Activated CD4-positive, alpha-beta T cell treated with anti-CD3 and anti-CD28 coated beads, Interleukin-2, amount 50 U/mL, for 24 hours (primary cell): Measurements from ENCODE around the gene ANXA11.

Experiments
- DNase-seq, 2 donors: peaks; one replicate each; pipeline ENCODE4 v3.0.0-alpha.2; 2020; ENCODE audit warnings: low read depth in 1 of 2, low spot score in 1 of 2

Gene ANXA11

DNA sequence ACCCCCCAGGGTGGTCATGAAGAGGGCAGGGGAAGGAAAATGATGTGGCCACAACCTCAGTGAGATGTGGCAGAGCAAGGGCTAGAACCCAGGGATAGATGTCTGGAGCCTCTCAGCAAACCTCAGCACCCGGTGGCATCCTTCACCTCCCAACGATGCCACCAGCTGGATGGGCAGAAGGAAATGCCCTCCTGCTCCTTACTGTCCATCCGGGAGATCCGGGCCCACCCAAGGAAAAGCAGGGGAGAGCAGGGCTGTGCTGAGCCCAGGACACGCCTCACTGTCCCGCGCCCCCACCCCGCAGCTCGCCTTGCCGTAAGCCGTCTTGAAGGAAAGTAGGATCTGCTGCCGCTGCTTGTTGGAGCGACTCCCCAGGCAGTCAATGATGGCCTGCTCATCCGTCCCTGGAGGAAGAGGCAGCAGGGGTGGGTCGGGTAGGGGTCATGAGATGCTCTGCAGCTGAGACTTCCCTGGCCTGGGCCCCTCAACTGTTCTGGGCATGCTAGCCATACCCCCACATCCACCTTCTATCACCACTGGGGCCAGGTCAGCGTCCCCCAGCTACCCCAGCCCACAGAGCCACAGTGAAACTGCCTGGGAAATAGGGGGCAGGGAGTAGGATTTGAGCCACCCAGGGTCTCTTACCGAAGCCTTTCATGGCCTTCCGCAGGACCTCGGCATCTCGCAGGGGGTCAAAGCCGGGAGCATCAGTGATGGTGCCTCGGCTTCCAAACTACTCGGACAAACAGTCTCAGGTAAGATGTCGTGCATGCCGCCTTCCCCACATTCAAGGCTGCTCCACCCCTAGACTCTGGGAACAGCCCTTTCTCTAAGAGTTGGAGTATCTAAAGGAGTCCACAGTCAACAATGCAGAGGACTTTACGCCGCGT is 38.5 kb downstream of the ANXA11 start:
- DNase-seq = no peak

DNA sequence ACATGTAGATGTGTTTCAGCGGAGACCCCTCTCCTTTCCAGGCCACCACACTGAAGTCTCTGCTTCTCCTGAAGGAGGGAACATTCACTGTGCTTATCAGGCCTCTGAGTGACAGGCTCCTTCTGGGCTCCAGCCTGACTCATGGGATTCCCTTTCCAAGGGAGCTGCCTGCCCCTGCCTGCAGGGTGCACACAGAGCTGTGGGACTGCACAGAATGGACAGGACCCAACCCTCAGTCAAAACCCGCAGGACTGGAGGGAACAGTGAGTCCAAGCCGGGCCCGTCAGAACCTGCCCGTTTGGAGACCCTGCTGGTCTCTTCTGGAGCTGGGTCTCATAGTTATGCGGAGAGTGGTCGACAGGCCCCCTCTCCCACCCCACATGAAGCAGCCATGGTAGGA is 40.2 kb downstream of the ANXA11 start:
- DNase-seq = no peak

DNA sequence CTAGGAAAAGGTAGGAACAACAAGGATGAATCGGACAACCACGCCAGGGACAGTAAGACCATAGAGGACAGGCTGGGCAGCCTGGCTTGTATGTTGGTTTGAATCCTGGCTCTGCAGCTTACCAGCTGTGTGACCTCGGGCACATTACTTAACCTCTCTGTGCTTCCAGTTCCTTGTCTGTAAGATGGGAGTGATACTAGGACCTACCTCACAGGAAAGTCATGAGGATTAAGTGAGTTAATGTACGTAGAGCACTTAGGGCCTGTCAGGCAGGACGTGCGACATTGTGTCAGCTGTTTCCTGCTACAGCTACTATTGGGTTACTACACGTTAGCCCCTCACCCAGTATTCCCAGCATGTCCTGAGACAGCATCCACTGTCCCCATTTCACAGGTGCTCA is 40.7 kb downstream of the ANXA11 start:
- no peak for DNase-seq

DNA sequence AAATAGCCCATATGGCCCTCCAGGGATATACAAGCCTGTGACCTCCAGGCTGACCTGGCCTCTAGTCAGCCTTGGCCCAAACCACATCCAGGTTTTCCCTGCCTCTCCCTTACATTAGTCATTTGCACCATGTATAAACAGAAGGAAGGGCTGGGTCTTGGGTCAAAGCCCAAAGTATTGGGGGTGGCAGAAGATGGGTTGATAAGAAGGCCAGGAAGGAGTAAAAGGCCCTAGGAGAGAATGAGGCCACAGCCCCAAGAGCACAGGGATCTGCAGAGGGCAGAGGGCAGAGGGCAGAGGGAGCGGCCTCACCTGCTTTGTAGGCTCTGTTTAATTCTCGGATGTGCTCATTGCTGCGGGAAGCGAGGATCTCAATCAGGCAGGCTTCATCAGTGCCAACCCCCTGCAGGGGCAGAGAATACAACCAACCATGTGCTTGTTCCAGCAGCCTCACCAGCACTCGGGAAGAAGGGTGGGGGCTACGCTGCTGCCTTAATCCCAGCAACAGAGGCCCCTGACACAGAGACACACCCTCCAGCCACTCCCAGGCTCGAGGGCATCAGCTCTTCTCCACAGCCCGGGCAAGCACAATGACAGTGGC is 41.5 kb downstream of the ANXA11 start:
- no peak for DNase-seq

DNA sequence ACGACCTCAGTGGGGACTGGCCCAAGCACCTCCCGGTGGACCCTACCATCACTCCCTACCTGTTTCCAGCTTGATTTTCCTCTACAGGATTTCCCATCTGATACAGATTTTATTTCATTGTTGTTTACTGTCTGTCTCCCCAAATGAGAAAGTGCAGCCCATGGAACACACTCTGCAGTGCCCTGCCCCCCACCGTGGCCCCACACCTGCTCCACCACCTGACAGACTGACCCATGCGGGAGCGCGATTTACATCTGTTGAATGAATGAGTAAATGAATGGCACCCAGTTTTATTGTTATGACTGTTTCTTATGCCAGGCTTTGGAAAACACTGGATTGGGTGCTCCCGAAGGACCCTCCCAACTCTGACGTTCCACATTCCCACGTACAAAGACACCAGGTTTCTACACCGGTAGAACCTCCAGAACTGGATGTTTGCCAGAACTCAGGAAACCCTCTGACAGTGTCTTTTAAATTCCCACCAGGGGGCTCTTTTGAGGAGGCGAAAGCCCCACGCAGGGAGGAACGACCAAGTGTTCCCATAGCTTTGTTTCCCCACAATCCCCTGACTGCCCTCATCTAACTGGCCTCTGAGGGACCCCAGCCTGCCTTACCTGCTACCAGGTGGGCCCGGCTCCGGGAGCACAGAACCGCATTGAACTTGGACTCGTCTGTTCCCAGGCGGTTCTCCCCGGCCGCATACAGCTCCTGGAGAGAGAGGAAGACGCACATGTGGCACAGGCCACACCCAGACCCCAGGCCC is 43.8 kb downstream of the ANXA11 start:
- DNase-seq = no peak

DNA sequence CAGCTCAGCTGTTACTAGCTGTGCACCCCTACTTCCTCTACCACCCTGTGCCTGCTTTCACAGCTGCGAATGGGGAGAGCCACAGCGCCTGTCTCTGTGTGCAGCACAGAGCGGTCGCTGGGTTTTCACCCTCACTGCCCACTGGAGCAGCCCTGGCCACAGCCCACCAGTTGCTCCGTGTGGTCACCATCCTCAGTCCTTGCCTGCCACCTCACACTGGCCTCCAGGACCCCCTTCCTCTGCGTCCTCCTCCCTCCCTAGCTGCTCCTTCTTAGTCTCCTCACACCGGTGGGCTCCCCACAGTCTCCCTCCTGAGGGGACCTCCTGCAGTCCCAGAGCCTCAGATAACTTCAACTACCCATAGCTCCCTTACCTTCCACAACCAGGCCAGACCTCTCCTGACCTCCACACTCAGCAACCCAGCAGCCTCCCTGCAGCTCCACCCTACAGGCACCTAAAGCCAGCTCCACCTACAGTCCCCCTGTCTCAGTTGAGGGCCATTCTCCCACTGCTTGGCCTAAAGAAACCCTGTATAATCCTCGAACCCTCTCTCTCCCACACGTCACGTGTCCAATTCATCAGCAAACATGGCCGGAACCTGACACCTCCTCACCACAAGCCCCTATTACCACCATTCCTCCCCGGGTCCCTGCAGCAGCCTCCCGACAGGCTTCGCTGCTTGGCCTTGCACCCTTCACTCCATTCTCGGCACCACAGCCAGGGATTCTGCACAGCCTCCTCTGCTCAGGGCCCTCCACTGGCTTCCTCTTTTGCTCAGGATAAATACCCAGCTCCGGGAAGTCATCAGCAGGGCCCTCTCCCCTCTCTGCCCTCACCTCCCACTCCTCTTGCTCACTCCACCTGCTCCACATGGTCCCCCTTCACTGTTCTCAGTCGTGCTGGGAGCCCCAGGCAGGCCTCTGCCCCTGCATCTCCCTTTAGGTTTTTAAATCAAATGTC is 44.7 kb downstream of the ANXA11 start:
- DNase-seq = no peak

DNA sequence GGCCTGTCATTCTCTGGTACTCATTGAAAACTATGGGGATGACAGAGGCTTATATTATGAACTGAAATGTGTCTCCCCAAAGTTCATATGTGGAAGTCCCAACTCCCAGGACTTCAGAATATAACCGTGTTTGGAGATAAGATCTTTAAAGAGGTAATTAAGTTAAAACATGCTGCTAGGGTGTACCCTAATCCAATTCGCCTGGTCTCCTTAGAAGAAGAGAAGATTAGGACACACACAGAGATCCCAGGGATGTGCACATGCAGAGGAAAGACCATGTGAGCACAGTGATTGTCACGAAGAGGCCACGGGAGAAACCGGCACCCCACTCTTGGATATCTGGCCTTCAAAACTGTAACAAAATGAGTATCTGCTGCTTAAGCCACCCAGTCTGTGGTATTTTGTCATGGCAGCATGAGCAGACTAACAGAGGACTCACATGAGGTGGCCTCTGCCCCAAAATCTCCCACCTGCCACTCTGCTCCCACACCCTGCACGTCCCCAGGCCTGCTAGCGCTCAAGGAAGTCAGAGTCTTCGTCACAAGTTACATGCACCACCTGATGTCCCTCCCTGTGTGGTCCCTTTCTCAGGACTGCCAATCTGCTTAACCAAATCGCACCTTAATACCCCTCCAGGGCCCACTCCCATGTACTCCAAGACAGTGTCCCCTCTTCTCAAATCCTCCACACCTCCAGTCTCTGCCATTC is 46.0 kb downstream of the ANXA11 start:
- no peak for DNase-seq

DNA sequence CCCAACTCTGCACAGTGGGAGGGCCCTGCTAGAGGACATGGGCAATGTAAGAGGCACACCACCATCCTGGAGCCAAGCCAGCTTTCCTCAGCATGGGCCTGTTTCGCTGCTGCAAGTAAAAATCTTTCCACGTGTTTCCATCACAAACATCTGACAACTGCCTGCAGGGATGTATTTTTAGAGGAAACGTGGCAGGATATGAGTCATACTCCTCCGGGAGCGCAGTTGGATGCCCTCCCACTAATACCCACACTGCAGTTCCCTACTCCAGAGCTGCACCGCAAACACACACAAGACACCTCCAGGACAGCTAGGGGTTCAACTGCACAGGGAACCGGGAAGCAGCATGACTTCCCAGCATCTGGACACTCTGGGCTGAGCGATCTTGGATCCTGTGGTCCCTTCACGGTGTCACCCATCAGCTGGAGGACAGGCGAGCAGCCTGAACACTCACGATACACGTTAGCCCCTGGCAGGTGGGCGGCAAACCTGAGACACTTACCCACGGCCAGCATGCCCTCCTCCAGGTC is 46.7 kb downstream of the ANXA11 start:
- DNase-seq = no peak

DNA sequence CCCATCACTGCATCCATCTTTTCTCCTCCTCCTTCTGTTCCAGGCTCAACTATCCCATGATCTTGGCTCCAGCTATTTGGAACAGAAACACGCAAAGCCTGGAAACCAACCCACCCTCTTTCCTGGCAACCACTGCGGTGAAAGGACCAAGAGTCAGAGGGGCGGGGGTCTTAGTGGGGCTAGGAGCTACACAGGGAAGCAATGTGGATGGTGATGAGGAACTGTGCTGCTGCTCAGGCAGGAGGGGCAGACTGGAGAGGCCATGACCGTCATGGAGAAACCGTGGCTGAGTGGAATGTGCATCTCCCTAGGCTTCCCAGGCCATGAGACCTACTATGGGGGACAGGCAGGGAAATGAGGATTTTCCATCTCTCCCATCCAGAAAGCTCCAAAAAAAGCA is 47.2 kb downstream of the ANXA11 start:
- no peak for DNase-seq

DNA sequence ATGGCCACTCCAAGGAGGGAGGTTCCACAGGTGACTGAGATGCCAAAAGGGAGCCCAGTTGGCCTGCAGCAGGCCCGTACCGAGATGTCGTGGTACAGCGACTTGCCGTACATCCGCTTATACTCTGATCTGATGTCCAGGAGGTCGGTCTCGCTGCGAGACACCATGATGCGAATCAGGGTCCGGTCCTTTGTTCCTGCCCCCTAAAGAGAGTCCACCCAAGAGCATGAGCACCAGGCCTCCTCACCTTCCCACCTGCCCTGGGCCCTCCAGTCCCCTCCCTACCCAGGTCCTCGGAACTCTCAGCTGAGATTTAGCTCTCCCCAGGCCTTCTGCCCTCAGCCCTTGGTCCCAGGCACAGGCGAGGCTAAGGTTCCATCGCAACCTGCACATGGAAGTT is 47.8 kb downstream of the ANXA11 start:
- no peak for DNase-seq

DNA sequence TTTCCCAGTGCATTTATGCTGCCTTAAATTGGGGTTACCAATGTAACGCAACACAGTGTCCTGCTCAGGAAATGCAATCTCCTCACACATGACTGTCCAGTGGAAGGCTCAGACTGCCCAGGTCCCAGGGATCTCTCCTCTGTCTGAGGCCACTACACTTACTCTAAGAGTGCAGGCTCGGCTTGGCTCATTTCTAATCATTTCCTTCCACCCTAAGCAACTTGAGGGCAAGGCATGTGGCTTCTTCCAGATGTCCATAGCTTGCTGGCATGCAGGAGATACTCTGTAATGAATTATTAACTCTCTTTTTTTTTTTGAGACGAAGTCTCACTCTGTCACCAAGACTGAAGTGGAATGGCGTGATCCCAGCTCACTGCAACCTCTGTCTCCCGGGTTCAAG is 49.1 kb downstream of the ANXA11 start:
- DNase-seq = no peak

DNA sequence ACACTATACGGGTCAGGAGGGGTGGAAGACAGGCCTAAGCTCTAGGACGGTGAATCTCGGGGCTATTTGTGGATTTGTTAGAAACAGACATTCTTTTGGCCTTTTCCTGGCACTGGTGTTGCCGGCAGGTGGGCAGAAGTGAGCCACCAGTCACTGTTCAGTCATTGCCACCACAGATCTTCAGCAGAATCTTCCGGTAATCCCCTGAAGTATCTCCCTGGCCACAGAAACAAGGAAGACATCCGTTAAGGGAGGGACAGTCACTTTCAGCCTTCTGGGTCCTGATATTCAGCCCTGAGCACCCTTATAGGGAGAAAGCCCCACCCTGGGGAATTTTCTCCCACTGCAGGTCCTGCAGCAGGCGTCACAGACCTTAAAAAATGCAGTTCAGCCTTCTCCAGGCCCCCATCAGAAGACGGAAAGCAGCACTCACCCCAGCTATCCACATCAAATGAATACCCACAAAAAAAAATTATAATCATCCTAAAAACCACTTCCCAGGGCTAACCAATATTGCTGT is 49.6 kb downstream of the ANXA11 start:
- no peak for DNase-seq

DNA sequence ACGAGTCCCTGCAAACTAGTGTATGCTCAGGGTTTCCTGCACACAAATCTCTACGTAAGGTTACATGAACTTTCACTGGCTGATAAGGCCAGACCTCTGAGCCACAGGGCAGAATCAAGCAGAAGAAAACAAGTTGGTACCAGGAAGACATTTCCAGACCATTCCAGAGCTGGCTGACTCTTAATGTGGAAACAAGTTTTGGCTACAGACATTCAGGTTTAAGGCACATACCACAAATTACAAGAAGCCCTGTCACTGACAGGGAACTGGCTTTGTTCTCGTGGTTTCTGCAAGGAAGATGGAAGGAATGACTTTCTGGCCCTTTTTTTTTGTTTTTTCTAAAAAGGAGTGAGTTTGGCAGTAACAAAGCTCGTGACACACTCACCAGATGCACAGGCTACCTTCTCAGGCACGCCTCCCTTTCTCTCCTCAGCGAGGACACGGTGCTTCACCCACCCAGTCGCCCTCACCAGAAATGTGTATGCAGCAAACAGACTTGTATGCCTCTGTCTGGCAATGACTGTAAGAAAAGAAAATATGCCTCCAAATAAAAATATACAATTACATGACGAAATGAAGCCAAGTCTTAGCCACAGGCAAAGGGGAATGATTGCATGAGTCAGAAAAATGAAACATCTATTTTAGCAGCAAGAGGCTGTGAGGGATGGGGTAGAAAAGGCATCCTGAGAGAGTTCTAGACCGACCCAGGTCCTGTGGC is 50.2 kb downstream of the ANXA11 start:
- no peak for DNase-seq

DNA sequence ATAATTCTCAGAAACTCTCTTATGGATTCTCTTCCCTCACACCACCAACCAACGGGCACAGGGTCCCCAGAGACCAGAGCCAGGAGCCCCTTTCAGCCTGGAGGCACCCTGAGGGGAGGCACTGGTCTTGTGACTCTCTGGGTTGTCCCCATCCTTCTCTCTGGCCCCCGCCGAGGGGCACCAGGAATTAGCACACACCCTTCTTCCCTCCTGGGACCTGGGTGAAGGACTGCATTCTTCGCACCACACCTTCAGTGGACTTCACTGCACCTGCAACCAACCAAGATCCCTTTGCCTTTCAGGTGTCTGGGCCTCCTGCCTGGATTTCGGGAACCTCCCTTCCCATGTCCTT is 50.7 kb downstream of the ANXA11 start:
- no peak for DNase-seq

DNA sequence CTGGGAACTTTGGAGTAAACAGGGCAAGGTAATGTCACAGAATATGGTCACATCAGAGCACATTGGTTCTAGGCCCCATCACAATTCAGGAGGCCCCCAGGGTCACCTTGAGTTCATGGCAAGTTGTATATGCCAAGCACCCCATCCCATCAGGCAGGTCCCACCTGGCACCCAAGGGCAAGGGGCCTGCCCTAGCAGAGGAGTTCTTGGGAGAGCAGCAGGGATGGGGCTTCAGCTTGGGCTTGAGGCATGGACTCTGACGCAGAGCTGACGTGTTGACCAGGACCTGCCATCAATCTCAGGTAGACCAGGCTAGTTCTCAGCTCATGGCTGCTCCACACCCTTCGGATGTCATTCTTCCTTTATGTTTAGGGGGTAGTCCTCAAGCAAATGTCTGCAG is 51.9 kb downstream of the ANXA11 start:
- no peak for DNase-seq

DNA sequence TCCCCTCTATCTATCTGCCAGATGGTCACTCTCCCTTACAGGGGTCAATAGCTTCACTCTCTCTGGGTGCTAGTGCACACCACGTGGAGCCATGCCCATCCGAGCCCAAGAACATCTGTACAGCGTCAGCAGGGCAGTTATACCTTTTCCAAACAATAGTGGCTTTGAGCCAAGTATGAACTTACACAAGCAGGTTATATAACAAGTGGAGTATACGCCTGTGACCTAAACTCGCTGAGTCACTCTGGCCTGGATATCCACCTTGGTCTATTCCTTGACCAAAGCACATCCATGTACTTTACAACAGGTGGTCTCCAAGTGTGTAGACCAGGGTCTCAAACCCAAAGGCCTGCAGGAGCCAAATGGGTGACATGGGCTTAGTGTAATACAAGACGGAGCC is 52.5 kb downstream of the ANXA11 start:
- DNase-seq = no peak

DNA sequence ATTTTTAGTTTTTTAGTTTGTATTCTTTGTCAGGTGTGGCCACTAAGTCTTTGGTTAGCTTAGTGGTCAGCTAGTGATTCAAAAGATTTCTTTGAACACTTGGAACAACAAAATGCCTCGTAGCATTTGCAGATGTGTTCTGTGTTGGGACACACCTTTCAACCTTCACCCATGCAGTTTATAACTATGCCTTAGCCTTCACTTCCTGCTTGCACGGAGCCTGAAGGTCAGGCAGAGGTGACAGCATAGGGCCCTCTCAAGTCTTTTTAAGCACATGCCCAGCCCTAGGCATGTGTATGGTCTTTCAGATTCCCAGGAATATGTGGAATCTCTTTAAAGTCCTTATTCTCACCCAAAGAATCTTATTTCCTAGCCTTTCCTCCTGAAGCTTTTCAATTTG is 55.2 kb downstream of the ANXA11 start:
- DNase-seq = no peak

DNA sequence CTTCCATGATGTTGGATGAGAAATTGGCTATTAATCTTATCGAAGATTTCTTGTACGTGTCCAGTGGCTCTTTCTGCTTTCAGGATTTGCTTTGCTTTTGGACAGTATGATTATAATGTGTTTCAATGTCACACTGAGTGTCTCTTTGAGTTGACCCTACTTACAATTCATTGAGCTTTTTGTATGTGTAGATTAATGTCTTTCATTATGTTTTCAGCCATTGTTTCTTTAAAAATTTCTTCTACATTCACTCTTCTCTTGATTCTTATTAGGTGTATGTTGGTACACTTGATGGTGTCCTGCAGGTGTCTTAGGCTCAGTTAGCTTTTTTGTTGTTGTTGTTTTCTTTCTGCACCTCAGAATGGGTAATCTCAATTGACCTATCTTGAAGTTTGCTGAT is 56.2 kb downstream of the ANXA11 start:
- DNase-seq = no peak

DNA sequence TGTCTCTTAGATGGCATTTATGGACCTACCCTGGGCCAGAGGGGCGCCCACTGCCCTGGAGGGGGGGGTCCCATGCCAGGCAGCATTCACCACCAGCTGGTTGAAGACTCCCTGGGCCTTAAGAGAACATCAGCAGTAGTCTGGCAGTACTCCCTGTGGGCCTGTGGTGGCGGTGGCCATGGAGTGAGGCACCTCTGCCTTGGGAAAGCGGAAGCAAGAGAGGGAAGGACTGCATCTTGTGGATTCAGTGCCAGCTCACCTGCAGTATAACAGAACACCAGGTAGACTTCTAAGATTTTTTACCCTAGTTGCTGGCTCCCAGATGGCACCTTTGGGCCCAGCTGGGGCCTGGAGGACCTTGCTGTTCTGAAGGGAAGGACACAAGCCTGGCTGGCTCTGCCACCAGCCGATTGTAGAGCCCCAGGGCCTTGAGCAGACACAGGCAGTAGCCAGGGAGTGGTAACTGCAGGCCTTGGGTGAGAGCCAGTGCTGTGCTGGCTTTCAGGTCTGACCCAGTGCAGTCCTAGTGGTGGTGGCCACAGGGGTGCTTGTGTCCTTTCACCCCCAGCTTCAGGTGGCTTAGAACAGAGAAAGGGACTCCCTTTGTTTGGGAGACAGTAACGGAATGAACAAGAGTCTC is 57.1 kb downstream of the ANXA11 start:
- DNase-seq = no peak
